Neutrophil (primary cell): ENCODE results near the gene ETS1.

ENCODE experiments used
- H3K27ac ChIP-seq: fragments of 200-600 bp; sonication (generic); 2 replicates; pipeline ENCODE4 v1.5.1; 2016; ENCODE audit warnings: mild to moderate bottlenecking, moderate library complexity
- H3K27me3 ChIP-seq: fragments of 200-600 bp; sonication (generic); 2 replicates; pipeline ENCODE4 v1.6.0; 2016; ENCODE audit warnings: mild to moderate bottlenecking
- H3K36me3 ChIP-seq: fragments of 200-600 bp; sonication (generic); 2 replicates; pipeline ENCODE4 v1.5.1; 2017
- H3K4me1 ChIP-seq, 2 experiments: fragments of 200-600 bp in 1 of 2; sonication (generic) in 1 of 2; 1 replicate in 1 of 2; 2 replicates in 1 of 2; pipeline versions ENCODE4 v1.5.1 to v1.6.1; 2013 to 2016; ENCODE audit warnings: low read depth in 1 of 2, low read length in 1 of 2, mild to moderate bottlenecking in 1 of 2, moderate library complexity in 1 of 2; ENCODE audit not compliant: control insufficient read depth in 1 of 2, insufficient read depth in 1 of 2
- H3K4me3 ChIP-seq, 2 experiments: fragments of 200-600 bp in 1 of 2; sonication (generic) in 1 of 2; 1 replicate in 1 of 2; 2 replicates in 1 of 2; pipeline ENCODE4 v1.5.1; 2013 to 2016; ENCODE audit warnings: low read depth in 1 of 2, low read length in 1 of 2, mild to moderate bottlenecking in 1 of 2, moderate library complexity in 1 of 2
- H3K9me3 ChIP-seq: fragments of 200-600 bp; sonication (generic); 2 replicates; pipeline ENCODE4 v1.5.1; 2016
- TF ChIP-seq, protein P1 (sequence below): fragments of 200-600 bp; sonication (generic); IDR thresholded peaks from 2 replicates; pipeline ENCODE4 v1.5.1; 2016; ENCODE audit warnings: antibody characterized with exemption

ETS1 gene

DNA sequence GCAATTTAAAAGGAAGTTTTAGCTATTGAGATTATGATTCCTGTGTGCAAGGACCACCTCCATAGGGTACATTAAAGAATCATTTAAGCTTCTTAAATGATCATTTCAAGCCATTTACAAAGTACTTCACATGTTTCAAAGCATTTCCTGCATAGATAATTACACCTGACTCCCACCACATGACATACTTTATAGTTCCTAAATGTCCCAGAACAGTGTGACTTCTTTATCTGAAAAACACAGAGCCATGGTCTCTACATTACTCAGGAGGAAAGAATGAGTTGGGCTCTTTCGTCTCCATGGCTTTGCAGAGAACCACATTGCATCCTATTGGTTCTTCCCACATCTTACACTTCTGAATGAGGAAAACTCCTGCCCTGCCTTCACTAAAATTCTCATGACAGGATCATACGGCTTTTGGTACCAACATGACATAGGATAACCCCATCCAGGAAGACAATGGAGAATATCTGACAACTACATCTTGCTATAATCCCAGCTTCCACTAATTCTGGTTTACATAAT, 88.6 kb downstream of the ETS1 start:
- no peak overlapping the region for H3K4me3 ChIP-seq
- no peaks in the 10 kb centered on the region for H3K27me3 ChIP-seq
- peaks cover 42 to 76% of the 10 kb centered on the region in 2 experiments for H3K4me1 ChIP-seq
- TF ChIP-seq, protein P1, sequence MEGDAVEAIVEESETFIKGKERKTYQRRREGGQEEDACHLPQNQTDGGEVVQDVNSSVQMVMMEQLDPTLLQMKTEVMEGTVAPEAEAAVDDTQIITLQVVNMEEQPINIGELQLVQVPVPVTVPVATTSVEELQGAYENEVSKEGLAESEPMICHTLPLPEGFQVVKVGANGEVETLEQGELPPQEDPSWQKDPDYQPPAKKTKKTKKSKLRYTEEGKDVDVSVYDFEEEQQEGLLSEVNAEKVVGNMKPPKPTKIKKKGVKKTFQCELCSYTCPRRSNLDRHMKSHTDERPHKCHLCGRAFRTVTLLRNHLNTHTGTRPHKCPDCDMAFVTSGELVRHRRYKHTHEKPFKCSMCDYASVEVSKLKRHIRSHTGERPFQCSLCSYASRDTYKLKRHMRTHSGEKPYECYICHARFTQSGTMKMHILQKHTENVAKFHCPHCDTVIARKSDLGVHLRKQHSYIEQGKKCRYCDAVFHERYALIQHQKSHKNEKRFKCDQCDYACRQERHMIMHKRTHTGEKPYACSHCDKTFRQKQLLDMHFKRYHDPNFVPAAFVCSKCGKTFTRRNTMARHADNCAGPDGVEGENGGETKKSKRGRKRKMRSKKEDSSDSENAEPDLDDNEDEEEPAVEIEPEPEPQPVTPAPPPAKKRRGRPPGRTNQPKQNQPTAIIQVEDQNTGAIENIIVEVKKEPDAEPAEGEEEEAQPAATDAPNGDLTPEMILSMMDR = no peak
- H3K36me3 ChIP-seq = no peaks in the 10 kb centered on the region
- no peaks in the 10 kb centered on the region for H3K9me3 ChIP-seq
- no peak overlapping the region for H3K27ac ChIP-seq

DNA sequence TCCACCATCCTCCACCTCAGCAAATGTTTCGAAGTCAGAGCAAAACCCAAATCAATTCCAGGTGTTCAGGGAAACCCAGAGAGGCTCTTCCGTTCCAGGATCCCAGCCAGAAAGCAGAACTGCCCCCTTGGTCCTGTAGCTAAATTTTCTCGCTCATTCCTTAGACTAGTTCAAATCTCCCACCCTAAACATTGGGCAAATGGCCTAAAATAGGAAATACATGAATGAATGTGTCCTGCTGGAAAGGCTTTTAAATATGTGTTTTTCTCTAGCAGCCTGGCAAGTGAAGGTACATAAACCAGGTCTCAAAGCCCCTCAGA, 89.6 kb downstream of the ETS1 start:
- TF ChIP-seq, protein P1 = no peak
- Histone ChIP-seq H3K4me1 (peaks cover 48 to 75% of the 10 kb centered on the region in 2 experiments), H3K27me3 (no peaks in the 10 kb centered on the region), H3K4me3 (no peak overlapping the region), H3K9me3 (no peaks in the 10 kb centered on the region), H3K27ac (peak overlapping the region; percentile 1), H3K36me3 (no peaks in the 10 kb centered on the region)

DNA sequence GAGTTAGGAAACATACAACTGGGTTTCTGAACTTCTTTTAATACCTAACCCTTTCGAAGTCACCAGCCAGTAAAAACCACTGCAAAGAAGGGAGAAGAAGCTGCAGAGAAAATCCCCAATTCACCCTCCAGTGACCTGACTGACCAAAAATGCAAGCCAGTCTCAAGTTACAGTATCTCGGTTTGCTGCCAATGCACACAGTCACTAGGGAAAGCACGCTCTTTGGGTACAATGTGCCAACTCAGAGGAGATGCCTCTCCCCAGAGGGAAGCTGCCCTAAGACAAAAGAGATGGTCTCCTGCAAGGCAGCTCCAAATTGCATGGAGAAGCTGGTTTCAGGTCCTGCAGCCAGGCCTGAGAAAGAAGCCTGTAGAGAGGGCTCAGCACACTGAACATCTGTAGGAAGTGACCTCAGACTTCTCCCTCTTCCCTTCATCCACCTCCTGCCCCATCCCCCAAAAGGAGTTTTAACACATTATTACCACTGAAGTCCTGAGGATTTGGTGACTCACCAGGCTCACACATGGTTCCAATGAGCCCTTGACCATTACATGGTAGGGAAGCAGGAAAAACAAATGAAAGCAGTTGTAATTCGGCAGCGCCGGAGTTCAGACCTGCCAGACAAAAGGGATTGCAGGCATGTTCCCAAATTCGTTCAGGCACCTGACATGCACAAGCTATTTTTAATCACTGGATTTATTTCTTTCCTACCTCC, 90.1 kb downstream of the ETS1 start:
- H3K27ac ChIP-seq = peak overlapping the region; percentile 1
- no peaks in the 10 kb centered on the region for H3K9me3 ChIP-seq
- TF ChIP-seq, protein P1 = no peak
- no peaks in the 10 kb centered on the region for H3K27me3 ChIP-seq
- H3K36me3 ChIP-seq = no peaks in the 10 kb centered on the region
- H3K4me1 ChIP-seq = peaks cover 52 to 75% of the 10 kb centered on the region in 2 experiments
- no peak overlapping the region for H3K4me3 ChIP-seq

DNA sequence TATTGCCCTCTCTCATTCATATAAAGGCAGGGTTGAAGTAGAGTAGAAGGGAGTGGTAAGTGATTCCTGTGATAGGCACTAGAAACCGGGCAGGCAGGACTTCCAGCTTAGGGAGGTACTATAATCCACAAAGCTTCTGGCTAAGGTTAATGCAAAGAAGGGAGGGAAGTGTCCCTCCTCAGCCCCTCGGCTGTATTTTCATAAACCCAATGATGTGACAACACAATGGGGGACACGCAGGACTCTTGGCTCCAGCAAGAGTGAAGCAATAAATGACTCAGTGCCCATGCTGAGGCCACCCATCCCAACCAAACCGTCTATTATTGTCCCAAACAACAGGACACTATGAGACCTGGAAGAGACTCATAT, 90.7 kb downstream of the ETS1 start:
- Histone ChIP-seq H3K27ac (no peak overlapping the region), H3K27me3 (no peaks in the 10 kb centered on the region), H3K9me3 (no peaks in the 10 kb centered on the region), H3K4me1 (peaks cover 55 to 75% of the 10 kb centered on the region in 2 experiments), H3K36me3 (no peaks in the 10 kb centered on the region), H3K4me3 (no peak overlapping the region)
- TF ChIP-seq, protein P1 = no peak

DNA sequence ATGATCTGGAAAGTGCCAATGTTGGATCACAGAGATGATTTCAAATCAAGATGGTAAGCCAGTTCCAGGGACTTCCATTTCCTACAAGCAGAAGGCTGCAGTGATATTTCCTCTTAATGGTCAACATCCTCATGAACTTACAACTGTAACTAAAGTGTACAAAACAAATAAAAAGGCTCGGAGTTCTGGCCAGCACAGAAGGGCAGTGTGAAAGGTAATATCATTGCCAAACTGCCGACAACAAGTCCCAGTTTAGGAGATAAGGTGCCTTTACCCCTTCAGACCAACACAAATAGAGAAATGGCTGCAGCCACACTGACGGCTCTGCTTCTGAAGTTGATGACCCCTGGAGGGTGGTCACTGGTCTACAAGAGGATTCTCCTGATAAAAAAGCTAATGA, 91.1 kb downstream of the ETS1 start:
- H3K27ac ChIP-seq = no peak overlapping the region
- H3K9me3 ChIP-seq = no peaks in the 10 kb centered on the region
- H3K36me3 ChIP-seq = no peaks in the 10 kb centered on the region
- peaks cover 57 to 75% of the 10 kb centered on the region in 2 experiments for H3K4me1 ChIP-seq
- TF ChIP-seq, protein P1 = no peak
- no peaks in the 10 kb centered on the region for H3K27me3 ChIP-seq
- H3K4me3 ChIP-seq = no peak overlapping the region
